ENCODE data around the gene ANKRD12. TPM values are rescaled to one million over a fixed set of nuclear protein-coding genes. Genes with fewer than 3 reads are reported as not detected.

Gene ANKRD12
- total and polyA plus RNA-seq, 10 of the 15 experiments (the other 5 are each of a cell fraction or from before 2014, with no cell fraction given), result 5.9 to 45.7 (median 20.2) TPM

DNA sequence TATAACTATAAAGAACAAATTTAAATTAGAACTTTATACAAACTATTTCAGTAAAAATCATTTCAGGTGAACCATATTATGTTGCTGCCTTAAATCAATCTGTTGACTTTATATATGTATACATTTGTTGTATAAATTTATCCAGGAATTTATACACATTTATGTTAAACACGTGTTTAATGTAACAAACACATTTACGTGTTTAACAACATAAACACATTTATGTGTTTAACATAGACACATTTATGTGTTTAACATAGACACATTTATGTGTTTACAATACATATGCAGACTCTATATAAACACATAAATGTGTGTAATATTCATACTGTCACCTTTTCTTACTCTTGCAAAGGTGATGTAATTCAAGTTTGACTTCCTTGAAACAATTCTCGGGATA is 122.6 kb downstream of the ANKRD12 start:
- FAIRE-seq (no peak), DNase-seq (ENCODE audit: low read depth, low spot score) (no peak), ATAC-seq (no peak)
- in situ Hi-C loops (cut with MboI), result no loop called here
- ChIA-PET SMC1A (ENCODE audit: uncharacterized antibody, unreplicated experiment) (no interaction called here), CTCF (no interaction called here), RAD21 (ENCODE audit: unreplicated experiment) (no interaction called here), POLR2A (no interaction called here)
- Histone ChIP-seq H4K20me1 (ENCODE audit: control insufficient read depth, insufficient read depth) (no peaks in the 10 kb centered on the region), H3K9me3 (replicated peaks; ENCODE audit: control insufficient read depth, insufficient read depth, low read length) (no peaks in the 10 kb centered on the region), H3K4me1 (ENCODE audit: control insufficient read depth, insufficient read depth, low read length) (no peaks in the 10 kb centered on the region), H3K36me3 (ENCODE audit: control insufficient read depth in 2 of 2, insufficient read depth in 2 of 2, low read length in 1 of 2) (peaks cover 0 to 8% of the 10 kb centered on the region in 2 experiments; a peak in 1 of 4 replicates), H3K4me3 (no peak overlapping the region), H3K79me2 (ENCODE audit: control insufficient read depth, insufficient read depth, low read length) (no peaks in the 10 kb centered on the region), H3K27me3 (replicated peaks in 1 of 2; ENCODE audit: control insufficient read depth in 2 of 2, insufficient read depth in 2 of 2, low read length in 1 of 2) (no peaks in the 10 kb centered on the region), H2AFZ (ENCODE audit: control insufficient read depth, low read depth, low read length) (no peak overlapping the region), H3K27ac (ENCODE audit: control insufficient read depth, insufficient read depth) (no peak overlapping the region), H3K4me2 (ENCODE audit: control insufficient read depth, insufficient read depth) (no peak overlapping the region), H3K9ac (ENCODE audit: control insufficient read depth, insufficient read depth, low read length) (no peak overlapping the region)
- no TSS peak for BruUV-seq (replicated peaks)
- TF ChIP-seq TBL1XR1 (IDR thresholded peaks at IDR 0.05; ENCODE audit: low read depth, low read length) (no peak), RAD21 (IDR thresholded peaks at IDR 0.05; ENCODE audit: insufficient read depth, low read depth, low read length) (no peak), STAT1 (conservative IDR thresholded peaks at IDR 0.05) (no peak), CUX1 (IDR thresholded peaks at IDR 0.05; ENCODE audit: insufficient replicate concordance, low read depth, low read length) (no peak), HDAC6 (IDR thresholded peaks at IDR 0.05; ENCODE audit: unreplicated experiment) (no peak), MEF2B (IDR thresholded peaks at IDR 0.05; ENCODE audit: partially characterized antibody, poor library complexity, severe bottlenecking) (no peak), YBX1 (IDR thresholded peaks at IDR 0.05) (no peak), POLR2A (IDR thresholded peaks at IDR 0.05; ENCODE audit: low read depth, low read length) (no peak), HDGF (IDR thresholded peaks at IDR 0.05) (no peak)
- TF ChIP-seq, protein P1, sequence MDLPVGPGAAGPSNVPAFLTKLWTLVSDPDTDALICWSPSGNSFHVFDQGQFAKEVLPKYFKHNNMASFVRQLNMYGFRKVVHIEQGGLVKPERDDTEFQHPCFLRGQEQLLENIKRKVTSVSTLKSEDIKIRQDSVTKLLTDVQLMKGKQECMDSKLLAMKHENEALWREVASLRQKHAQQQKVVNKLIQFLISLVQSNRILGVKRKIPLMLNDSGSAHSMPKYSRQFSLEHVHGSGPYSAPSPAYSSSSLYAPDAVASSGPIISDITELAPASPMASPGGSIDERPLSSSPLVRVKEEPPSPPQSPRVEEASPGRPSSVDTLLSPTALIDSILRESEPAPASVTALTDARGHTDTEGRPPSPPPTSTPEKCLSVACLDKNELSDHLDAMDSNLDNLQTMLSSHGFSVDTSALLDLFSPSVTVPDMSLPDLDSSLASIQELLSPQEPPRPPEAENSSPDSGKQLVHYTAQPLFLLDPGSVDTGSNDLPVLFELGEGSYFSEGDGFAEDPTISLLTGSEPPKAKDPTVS (IDR thresholded peaks at IDR 0.05; ENCODE audit: low read depth, low read length), result no peak
- TF ChIP-seq, protein P2, sequence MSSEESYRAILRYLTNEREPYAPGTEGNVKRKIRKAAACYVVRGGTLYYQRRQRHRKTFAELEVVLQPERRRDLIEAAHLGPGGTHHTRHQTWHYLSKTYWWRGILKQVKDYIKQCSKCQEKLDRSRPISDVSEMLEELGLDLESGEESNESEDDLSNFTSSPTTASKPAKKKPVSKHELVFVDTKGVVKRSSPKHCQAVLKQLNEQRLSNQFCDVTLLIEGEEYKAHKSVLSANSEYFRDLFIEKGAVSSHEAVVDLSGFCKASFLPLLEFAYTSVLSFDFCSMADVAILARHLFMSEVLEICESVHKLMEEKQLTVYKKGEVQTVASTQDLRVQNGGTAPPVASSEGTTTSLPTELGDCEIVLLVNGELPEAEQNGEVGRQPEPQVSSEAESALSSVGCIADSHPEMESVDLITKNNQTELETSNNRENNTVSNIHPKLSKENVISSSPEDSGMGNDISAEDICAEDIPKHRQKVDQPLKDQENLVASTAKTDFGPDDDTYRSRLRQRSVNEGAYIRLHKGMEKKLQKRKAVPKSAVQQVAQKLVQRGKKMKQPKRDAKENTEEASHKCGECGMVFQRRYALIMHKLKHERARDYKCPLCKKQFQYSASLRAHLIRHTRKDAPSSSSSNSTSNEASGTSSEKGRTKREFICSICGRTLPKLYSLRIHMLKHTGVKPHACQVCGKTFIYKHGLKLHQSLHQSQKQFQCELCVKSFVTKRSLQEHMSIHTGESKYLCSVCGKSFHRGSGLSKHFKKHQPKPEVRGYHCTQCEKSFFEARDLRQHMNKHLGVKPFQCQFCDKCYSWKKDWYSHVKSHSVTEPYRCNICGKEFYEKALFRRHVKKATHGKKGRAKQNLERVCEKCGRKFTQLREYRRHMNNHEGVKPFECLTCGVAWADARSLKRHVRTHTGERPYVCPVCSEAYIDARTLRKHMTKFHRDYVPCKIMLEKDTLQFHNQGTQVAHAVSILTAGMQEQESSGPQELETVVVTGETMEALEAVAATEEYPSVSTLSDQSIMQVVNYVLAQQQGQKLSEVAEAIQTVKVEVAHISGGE (CRISPR knock-in tag; IDR thresholded peaks at IDR 0.05), result no peak
- WGBS (ENCODE audit: insufficient coverage, insufficient replicate concordance, low lambda C conversion rate, missing lambda C conversion rate), result 89% methylated on average over 3 of the region's 3 CpGs
- intact Hi-C loops (cut with micrococcal nuclease; ENCODE audit: unreplicated experiment), result no loop called here

Measured in GM12878 (cell line).